Gastrocnemius medialis (tissue), 4 donors: ENCODE data around the gene ADGRF4. TPM values are rescaled to one million over a fixed set of nuclear protein-coding genes. Genes with fewer than 3 reads are reported as not detected.

Experiments used
- ATAC-seq, 2 donors: fragments of 150-250 bp; one replicate each; pipeline ENCODE4 v1.9.1; 2016
- DNase-seq, 2 donors: peaks; one replicate each; pipeline ENCODE4 v3.0.0-alpha.2; 2019
- H3K27ac ChIP-seq, 4 donors: fragments of 200-600 bp; sonication (generic); 1 replicate in 1 of 4; 2 replicates in 3 of 4; pipeline ENCODE4 v1.5.1; 2016 to 2018; ENCODE audit warnings: mild to moderate bottlenecking in 2 of 4, moderate library complexity in 1 of 4
- H3K27me3 ChIP-seq, 3 donors: fragments of 200-600 bp; sonication (generic) in 2 of 3; 1 replicate in 1 of 3; 2 replicates in 2 of 3; pipeline versions ENCODE4 v1.5.1 to v1.6.0; 2016 to 2019; ENCODE audit warnings: mild to moderate bottlenecking in 1 of 3, moderate library complexity in 1 of 3
- H3K36me3 ChIP-seq, 2 donors: fragments of 200-600 bp; sonication (generic) in 1 of 2; one replicate each; pipeline ENCODE4 v1.5.1; 2017 to 2018
- H3K4me1 ChIP-seq, 2 donors: fragments of 200-600 bp; sonication (generic) in 1 of 2; one replicate each; pipeline ENCODE4 v1.5.1; 2016 to 2017; ENCODE audit warnings: mild to moderate bottlenecking in 2 of 2
- H3K4me3 ChIP-seq, 4 donors: fragments of 200-600 bp; sonication (generic) in 3 of 4; 1 replicate in 1 of 4; 2 replicates in 3 of 4; pipeline ENCODE4 v1.5.1; 2016 to 2019; ENCODE audit warnings: mild to moderate bottlenecking in 2 of 4
- H3K9me3 ChIP-seq, 3 donors: fragments of 200-600 bp; sonication (generic) in 2 of 3; 1 replicate in 1 of 3; 2 replicates in 2 of 3; pipeline ENCODE4 v1.5.1; 2016 to 2019
- POLR2A ChIP-seq, 2 donors: fragments of 450-650 bp; IDR thresholded peaks; one replicate each; pipeline ENCODE4 v1.6.1; 2017; ENCODE audit warnings: antibody characterized with exemption in 2 of 2, mild to moderate bottlenecking in 2 of 2, moderate library complexity in 2 of 2
- in situ Hi-C, 4 donors: fragments of 200-750 bp; cut with MboI; loops; one replicate each; pipeline versions ENCODE4 v1.15.0 to v1.8.0; 2017; ENCODE audit warnings: low sequenced_read_pairs in 4 of 4
- intact Hi-C: fragments of 100-400 bp; cut with DNase I; formaldehyde crosslinking; loops from one replicate; pipeline ENCODE4 v1.15.1; 2023; ENCODE audit warnings: low total_unique reads
- total RNA-seq, 4 donors: library from RNA; depleted of rRNA; stranded (reverse); fragments of >200 nt; gene quantifications; one replicate each; pipeline versions ENCODE4 v1.1.0 to v1.2.3, GENCODE V29; 2016
- TF ChIP-seq, protein P1 (sequence below), 5 experiments: fragments of 450-650 bp in 3 of 5; fragments of 200-600 bp in 2 of 5; sonication (generic) in 2 of 5; IDR thresholded peaks in 4 of 5; conservative IDR thresholded peaks in 1 of 5; 1 replicate in 4 of 5; 2 replicates in 1 of 5; pipeline ENCODE4 v1.5.1; 2016 to 2019; ENCODE audit warnings: antibody characterized with exemption in 5 of 5, mild to moderate bottlenecking in 3 of 5, moderate library complexity in 3 of 5

The ADGRF4 gene
- total RNA-seq, 4 donors from 2014 or later: 0.07 TPM; not detected in 3

DNA sequence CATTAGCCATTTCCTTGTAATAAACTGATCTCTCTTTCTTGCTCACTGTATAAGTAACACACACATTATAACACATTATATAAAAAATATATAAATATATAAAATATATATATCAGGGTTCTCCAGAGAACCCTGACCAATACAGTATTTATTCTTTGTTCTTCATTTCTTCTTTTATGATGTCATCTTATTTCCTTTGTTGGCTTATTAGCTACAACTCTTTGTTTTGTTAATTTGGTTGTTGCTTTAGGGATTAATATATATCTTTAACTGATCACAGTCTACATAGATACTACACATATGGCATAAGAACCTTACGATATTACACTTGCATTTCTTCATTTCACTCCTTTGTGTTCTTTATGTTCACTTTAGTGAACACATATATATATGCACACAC lies 68.7 kb downstream of the ADGRF4 start:
- Histone ChIP-seq H3K36me3 (no peaks in the 10 kb centered on the region), H3K4me1 (no peaks in the 10 kb centered on the region), H3K27me3 (no peaks in the 10 kb centered on the region), H3K4me3 (no peak overlapping the region), H3K27ac (no peak overlapping the region), H3K9me3 (no peaks in the 10 kb centered on the region)
- intact Hi-C loops (no loop called here), in situ Hi-C loops (no loop called here)
- DNase-seq (no peak), ATAC-seq (no peak)
- TF ChIP-seq POLR2A (IDR thresholded peaks at IDR 0.05): no peak
- TF ChIP-seq, protein P1, sequence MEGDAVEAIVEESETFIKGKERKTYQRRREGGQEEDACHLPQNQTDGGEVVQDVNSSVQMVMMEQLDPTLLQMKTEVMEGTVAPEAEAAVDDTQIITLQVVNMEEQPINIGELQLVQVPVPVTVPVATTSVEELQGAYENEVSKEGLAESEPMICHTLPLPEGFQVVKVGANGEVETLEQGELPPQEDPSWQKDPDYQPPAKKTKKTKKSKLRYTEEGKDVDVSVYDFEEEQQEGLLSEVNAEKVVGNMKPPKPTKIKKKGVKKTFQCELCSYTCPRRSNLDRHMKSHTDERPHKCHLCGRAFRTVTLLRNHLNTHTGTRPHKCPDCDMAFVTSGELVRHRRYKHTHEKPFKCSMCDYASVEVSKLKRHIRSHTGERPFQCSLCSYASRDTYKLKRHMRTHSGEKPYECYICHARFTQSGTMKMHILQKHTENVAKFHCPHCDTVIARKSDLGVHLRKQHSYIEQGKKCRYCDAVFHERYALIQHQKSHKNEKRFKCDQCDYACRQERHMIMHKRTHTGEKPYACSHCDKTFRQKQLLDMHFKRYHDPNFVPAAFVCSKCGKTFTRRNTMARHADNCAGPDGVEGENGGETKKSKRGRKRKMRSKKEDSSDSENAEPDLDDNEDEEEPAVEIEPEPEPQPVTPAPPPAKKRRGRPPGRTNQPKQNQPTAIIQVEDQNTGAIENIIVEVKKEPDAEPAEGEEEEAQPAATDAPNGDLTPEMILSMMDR (IDR thresholded peaks at IDR 0.05 in 4 of 5, conservative IDR thresholded peaks at IDR 0.05 in 1 of 5): no peak

DNA sequence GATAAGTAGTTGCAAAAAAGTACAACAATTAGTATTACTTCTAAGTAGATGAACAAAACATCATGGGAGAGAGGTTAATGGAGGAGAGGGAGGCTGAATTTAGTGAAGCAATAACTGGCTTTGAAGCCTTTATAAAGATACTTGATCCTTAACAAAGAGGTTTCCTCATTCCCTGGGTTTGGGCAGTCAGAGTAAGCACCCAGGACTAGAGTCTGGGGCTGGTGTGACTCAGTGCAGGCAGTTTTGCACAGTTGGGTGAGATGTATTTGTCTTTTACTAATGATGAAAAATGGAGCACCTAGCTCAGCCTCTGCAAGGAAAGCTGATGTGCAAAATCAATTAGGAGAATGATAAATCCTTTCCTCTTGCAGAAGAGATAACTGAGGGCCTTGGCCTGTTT lies 71.6 kb downstream of the ADGRF4 start:
- Histone ChIP-seq H3K27ac (no peak overlapping the region), H3K9me3 (no peaks in the 10 kb centered on the region), H3K36me3 (no peaks in the 10 kb centered on the region), H3K4me3 (no peak overlapping the region), H3K4me1 (no peaks in the 10 kb centered on the region), H3K27me3 (no peaks in the 10 kb centered on the region)
- no peak for TF ChIP-seq POLR2A (IDR thresholded peaks at IDR 0.05)
- TF ChIP-seq, protein P1 (IDR thresholded peaks at IDR 0.05 in 4 of 5, conservative IDR thresholded peaks at IDR 0.05 in 1 of 5): no peak
- in situ Hi-C loops (loop anchor here in 2 of 4 donors (10.0 kb wide), 3 partner anchors 135 to 365 kb away; no protein-coding TSS in a partner anchor), intact Hi-C loops (no loop called here)
- DNase-seq: no peak
- no peak for ATAC-seq

Other genes with a start within 250 kb of the ADGRF4 start
- gene CD2AP, start 220.8 kb upstream of the ADGRF4 start, total RNA-seq: 10 to 100 TPM in 1 of 4 donors, 1 to 10 TPM in 3; 6.9 to 14.1 (median 8.6) TPM
- not detected for gene OPN5, start 83.5 kb downstream of the ADGRF4 start, total RNA-seq